LNCaP clone FGC (cell line): ENCODE results near the gene ATP2B2.

Source experiments
- DNase-seq: peaks from one replicate; pipeline ENCODE4 v3.0.0-alpha.2; 2011; ENCODE audit warnings: low read depth
- H3K4me3 ChIP-seq: 2 replicates; pipeline ENCODE4 v1.5.1; 2011; ENCODE audit warnings: mild to moderate bottlenecking, low read depth, low read length, control low read depth
- TF ChIP-seq, protein P1 (sequence below): IDR thresholded peaks from 2 replicates; pipeline ENCODE4 v1.5.1; 2012; ENCODE audit warnings: mild to moderate bottlenecking; ENCODE audit not compliant: control insufficient read depth, insufficient read depth; ENCODE audit errors: extremely low read depth

Gene ATP2B2

GRCh38 chr3:10274601-10275000 is 230.8 kb downstream of the ATP2B2 start:
- TF ChIP-seq, protein P1, sequence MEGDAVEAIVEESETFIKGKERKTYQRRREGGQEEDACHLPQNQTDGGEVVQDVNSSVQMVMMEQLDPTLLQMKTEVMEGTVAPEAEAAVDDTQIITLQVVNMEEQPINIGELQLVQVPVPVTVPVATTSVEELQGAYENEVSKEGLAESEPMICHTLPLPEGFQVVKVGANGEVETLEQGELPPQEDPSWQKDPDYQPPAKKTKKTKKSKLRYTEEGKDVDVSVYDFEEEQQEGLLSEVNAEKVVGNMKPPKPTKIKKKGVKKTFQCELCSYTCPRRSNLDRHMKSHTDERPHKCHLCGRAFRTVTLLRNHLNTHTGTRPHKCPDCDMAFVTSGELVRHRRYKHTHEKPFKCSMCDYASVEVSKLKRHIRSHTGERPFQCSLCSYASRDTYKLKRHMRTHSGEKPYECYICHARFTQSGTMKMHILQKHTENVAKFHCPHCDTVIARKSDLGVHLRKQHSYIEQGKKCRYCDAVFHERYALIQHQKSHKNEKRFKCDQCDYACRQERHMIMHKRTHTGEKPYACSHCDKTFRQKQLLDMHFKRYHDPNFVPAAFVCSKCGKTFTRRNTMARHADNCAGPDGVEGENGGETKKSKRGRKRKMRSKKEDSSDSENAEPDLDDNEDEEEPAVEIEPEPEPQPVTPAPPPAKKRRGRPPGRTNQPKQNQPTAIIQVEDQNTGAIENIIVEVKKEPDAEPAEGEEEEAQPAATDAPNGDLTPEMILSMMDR: no peak
- H3K4me3 ChIP-seq: no peak overlapping the region
- DNase-seq: no peak
